CD4-positive, alpha-beta T cell treated with Interferon gamma for 1 hour (primary cell): ENCODE measurements around the gene KCNMA1.

ENCODE experiments used
- DNase-seq: peaks from one replicate; pipeline ENCODE4 v3.0.0-alpha.2; 2020

KCNMA1 gene

DNA sequence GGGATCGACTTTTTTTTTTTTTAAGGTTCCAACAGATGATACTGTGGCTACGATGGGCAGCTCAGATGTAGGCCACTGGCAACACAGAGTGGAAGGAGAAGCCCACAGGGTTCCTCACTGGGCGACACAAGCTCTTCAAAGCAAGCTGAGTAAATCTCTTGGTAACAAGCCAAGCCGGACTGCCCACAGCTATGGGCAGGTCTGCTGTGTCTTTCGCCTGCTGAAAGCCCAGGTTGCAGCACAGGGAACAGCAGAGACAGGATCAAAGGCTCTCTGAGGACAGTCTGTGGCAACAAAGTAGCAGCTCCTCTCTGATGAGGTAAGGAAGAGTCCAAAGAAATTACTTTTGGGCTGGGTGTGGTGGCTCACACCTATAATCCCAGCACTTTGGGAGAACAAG lies 83.6 kb downstream of the KCNMA1 start:
- no peak for DNase-seq

DNA sequence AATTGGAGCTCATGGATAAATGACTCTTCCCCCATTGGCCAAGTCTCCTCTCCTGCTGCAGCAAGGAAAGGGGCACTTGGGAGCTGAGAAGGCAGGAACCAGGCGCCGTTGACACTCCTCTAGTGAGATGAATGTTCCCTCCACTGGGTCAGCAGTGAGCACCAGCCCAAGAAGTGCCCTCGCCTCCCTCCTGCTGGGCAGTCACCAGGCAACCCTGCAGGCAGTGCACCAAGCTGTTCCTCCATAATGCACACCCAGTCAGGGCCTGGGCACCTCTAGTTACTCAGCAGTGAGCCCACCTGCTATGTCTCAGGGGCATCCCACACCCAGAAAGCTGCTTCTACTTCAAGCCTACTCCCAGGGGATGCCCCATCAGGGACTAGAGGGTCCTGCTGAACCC lies 84.3 kb downstream of the KCNMA1 start:
- no peak for DNase-seq

DNA sequence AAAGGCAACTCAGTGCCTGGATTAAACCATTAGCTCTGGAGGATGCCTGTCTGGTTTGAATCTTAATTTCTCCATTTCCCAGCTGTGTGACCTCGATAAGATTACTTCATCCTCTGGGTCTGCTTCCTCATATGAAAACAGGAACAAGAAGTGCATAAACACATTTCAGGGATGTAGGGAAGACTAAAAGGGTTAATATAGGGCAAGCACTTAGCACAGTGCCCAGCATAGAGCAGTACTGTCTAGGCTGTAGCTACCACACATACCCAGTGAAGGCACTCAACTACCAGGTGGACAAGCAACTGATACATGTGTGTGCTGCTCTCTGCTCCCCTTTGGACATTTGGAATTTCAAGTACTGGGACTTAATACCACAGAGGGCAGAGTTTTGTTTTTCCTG lies 85.4 kb downstream of the KCNMA1 start:
- DNase-seq: no peak

DNA sequence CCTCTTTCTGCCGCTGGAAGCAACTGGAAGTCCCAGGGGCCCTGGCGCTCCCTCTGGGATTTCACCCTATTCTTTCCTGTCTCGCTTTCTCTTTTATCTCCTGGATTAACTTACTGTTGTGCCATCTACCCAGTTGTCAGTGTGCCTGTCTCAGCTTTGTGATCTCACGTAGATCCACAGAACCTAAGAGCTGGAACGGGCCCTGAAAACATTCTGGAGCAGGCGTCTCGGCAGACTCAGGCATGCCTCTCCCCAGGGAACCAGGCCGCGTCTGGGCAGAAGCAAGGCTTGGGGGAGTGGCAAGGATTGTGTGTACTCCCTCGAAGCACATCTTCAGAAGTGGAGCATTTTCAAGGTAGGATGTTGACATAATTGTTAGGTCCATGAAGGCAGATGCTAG lies 87.2 kb downstream of the KCNMA1 start:
- DNase-seq: no peak

DNA sequence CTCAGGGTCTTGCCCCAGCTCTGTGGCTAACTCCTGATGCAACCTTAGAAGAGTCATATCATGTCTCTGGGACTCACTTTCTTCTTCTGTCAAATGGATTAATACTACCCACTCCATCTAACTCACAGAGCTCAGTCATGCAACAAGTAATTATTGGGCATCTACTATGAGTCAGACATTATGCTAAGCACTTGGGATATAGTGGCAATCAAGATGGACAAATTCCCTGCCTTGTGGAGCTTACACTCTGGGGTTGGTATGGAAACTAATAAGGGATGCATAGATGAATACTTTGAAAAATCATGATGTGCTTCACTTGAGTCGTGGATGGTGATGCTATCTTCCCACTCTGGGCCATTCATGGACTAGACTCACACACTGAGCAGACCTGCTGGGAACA lies 88.9 kb downstream of the KCNMA1 start:
- DNase-seq: no peak

DNA sequence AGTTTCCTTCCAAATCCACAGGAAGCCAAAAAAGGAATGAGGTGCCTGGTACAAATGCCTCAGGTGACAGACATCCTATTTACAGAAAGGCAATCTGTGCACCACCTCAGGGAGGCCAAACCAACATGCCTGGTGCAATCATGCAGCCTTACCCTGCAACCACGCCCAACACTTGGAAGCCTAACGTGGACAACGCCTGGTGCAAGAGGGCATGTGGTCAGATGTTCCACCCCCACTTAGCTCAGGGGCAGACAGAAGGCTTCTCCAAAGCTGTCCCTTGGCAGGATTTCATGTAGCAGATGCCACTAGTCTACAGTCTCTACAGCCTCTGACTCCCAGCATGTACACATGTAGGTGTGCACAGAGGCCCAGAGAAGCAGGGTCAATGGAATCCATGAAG lies 89.5 kb downstream of the KCNMA1 start:
- DNase-seq: no peak

DNA sequence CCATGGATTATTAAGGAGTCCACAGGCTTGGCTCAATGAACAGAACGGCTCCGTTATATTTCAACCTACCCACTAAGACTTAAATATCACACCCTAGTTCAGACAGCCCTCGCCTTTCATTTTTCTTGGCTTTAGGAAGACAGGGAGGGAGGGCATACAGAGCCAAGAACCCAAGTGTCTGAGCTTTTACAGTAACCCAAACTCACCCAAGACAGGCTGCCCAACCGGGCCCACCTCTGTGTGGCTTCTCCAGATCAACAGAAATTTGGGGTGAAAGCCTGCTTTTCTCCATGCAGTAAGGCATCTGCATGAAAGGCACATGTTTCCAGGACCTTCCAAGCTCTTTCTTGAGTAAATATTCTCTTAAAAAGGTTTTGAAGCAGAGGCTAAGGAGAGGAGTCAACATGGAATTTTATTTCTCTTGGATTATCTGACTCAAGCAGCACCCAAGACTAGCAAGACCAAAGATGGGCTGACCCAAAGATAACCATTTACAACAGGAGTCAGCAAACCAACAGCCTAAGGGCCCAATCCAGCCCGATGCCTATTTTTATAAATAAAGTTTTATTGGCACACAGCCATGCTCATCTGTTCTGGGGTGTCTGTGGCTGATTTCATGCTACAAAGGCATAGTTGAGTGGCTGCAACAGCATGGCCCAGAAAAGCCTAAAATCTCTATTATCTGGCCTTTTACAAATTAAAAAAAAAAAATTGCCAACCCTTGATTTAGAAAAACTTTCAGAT lies 90.1 kb downstream of the KCNMA1 start:
- no peak for DNase-seq

DNA sequence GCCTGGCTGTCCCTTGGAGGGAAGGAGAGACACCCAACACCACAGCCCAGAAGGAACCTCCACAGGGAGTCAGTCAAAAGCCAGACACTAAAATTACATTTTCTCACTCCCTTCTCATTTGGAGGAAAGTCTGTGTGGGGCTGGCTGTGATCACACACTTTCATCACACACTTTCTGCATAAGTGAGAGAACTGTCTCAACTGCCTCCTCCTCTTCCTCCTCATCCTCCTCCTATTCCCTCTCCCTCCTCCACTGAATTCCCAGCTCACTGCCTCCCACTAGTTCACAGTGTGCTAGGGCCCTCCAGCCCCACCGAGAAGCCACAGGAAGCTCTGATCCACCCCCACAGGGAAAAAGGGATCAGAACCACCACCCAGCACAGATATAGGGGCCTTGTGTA lies 91.6 kb downstream of the KCNMA1 start:
- no peak for DNase-seq

DNA sequence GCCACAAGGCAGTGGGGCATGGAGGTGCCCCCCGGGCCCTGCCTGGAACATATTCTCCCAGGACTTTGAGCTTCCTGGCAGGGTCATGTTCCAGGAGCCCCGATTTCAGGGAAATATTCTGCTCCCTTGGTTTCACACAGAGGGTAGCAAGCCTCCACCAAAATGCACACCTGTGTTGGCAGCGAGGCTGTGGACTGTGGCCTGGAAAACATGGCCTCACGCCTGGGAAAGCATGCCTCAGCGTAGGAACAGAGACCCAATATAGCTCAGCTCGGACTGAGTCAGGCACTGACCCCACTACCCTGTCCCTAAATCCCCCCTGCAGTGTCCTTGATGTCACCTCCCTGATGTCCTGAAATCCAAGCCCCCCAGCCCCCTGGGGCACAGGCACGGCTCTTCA lies 92.0 kb downstream of the KCNMA1 start:
- DNase-seq: no peak

DNA sequence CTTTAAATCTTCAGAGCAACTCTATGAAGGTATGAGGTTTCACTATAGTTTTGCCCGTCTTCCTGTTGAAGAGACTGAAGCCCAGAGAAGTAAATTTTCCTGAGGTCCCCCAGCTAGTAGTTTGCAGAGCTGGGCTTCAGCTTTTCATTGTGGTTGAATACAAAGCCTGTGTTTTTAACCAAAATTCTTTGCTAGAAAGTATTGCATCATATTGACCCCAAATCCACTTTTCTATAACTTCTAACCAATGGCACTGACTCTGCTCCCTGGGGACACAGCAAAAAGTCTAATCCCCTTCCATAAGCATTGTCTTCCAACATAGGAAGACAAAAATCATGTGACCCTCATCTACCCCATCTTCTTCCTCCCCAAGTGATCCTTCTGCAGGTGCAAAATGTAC lies 93.0 kb downstream of the KCNMA1 start:
- DNase-seq: no peak

DNA sequence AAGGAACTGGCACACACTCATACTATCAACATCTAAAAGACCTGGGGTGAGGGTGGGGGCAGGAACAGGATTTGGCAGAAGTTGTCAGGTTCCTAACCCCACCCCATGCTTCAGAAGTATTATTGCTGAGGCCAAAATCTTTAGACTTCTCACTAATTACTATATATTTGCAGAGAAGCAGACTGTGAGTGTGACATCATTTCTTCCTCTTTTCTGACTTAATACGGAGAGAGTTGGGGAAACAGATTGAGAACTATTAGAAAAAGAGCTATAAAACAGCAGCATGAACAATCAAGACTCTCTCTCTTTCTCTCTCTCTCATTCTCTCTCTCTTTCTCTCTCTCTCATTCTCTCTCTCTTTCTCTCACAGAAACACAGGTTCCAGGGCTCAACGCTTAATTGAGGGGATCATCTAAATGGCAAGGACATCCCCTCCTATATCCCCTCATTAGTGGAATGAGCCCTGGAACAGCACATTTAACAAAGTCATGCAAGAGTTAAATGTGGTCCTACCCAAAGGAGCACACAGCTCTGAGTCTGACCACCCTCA lies 94.8 kb downstream of the KCNMA1 start:
- no peak for DNase-seq

DNA sequence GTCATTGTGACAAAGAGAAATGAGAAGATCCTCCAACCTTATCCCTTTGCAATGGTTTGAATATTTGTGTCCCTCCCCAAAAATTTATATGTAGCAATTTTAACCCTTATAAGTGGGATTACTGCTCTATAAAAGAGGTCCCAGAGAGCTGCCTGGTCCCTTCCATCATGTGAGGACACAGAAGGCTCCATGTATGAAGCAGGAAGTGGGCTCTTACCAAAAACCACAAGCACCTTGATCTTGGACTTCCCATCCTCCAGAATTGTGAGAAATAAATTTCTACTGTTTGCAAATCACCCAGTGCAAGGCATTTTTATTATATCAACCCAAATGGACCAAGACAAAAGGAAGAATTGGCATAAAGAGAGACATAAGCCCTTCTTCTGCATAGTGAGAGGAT lies 95.7 kb downstream of the KCNMA1 start:
- no peak for DNase-seq

DNA sequence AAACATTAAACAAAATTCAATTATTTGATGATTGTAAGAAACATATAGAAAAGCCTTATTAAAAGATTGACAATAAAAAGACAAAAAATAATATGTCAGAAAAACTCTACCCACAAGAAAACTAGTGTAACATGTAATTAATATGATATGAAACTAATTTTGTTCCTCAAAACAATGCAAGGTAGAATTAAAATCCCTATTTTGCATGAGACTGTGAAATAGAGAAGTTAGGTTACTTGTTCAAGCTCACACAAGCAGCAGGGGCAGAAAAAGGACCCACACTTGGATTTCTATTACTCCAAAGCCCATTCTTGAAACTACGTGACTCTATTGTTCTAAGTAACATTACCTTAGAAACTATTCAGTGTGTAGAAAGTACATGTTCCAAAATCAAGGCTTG lies 96.4 kb downstream of the KCNMA1 start:
- no peak for DNase-seq

DNA sequence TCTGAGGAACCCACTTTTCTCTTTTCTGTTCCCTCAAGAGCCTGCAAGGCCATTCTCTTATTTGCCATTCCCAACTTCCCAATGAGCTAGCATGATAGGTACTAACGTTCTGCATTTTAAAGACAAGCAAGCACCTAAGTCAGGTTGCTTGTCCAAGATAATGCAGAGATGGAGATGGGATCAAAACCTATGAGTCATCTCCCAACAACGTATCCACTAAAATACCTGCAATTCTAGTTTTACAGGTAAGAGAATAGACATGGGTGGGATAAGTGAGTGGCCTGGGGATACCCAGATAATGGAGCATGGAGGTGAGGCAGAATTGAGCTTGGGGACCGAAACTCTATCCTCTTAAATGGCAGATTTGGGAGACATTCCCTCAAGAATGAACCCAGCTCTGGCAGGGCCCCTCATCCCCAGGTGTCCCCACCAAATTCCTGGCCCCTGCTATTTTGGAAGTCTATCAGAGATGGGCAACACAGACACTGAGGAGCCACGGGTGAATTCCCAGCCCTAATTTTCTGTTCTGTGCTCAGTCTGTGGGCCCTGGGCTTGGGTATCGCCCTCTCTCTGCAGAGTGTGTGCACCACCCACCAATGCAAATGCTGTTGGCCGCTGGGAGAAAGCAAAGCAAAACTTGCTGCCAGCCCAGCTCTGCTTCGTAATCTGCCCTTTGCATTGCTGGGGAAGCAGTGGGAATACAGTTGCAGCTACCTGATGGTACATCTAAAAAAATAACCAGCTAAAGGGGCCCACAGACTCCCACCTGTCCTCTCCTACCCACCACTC lies 98.3 kb downstream of the KCNMA1 start:
- no peak for DNase-seq

DNA sequence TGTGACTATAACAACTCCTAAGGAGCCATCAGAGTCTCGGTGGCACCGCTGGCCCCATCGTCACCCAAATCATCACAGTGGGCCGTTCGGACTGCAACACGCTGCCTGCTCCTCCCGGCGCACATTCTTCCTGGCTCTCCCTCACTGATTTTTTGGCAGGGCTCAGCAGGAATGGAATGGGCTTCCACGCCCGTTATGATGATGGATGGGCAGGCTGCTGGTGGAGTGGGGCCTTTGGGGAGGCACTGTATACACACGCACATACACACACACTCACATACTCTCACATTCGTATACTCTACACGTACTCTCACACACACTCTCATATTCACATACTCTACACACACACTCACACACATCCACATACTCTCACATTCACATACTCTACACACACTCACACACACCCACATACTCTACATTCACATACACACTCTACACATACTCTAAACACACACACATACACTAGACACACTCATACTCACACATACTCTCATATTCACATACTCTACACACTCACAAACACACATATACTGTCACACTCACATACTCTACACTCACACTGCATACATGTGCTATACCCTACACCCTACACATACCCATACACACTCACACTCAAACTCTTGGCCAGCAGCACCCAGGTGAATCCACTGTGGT lies 99.8 kb downstream of the KCNMA1 start:
- DNase-seq: no peak

DNA sequence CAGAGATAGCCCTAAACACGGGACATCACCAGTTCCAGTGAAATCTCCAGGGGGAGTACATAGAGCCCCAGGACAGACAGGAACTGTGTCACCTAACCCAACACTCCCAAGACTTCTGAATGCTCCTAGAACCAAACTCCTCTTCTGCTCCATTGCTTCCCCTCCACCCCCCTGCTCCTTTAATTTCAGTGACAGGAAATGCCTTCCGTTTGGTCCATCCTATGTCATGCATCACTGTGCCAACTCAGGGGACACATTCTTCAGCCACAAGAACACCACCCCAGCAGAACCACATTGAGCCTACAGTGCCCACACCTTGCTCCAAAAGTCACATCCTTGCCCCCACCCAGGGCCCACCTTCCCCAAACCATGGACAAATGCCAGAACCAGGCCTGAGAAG lies 100.5 kb downstream of the KCNMA1 start:
- no peak for DNase-seq

DNA sequence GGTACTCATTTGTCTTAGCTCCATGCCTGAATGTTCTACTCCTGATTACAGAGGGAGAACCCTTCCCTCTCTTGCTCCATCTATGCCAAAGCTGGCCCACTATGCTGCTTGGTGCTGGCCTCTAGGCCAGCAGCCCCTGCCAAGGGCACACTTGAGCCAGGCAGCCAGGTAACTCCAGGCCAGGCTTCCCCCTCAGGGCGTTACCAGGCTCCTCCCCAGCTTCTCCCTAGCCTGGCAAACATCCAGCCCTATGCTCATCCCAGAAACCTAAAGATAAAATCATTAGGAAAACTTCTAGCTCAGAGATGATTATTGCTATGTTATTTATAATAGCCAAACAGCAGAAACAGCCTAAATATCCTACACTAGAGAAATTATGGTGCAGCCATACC lies 103.7 kb downstream of the KCNMA1 start:
- no peak for DNase-seq

DNA sequence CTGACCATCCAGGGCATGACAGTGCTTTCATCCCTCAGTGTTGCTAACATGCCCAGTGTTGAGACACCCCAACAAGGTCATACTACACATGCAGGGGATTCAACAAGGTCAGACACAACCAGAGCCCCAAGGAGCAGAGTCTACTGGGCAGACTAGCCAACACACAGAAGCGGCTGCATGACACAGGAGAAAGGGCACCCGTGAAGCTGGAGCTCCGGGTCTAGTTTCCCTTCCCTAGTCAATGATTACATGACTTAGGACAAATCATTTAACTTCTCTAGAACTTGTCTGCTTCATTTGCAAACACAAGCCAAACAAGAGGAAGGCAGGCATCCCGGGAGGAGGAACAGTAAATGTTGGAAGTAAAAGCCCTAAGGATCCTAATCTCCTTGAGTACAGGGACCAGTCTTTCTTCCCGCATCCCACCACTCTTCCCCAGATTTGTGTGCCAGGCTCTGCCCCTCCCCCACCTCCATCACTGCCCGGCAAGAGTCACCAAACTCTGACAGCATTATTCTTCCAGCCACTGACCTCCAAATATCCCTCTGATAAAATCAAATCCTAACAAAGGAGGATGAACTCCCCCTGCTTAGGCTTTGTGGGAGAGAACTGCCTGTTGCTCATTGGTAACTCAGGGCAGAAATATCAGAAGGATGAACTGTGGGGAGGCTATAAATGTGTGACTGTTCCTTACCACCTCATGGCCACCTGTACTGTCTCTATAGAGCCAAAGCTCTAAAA lies 104.3 kb downstream of the KCNMA1 start:
- no peak for DNase-seq

DNA sequence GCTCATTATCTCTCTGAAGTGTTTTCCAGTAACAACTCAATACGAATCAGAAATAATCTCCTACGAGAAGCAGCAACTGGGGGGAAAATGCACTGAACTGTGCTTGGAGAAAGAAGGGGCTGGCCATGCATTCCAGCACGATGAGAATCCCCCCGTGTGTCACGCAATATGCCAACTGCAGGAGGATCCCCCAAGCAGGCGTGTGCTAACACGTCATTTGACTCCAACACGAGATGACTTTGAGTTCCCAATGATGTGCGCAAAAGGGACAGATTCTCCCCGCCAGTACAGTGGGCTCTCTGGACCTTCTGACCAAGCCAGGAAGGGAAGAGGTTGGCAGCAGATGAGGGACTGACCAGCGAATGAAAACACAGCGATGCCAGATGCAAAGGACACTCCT lies 105.5 kb downstream of the KCNMA1 start:
- DNase-seq: no peak

DNA sequence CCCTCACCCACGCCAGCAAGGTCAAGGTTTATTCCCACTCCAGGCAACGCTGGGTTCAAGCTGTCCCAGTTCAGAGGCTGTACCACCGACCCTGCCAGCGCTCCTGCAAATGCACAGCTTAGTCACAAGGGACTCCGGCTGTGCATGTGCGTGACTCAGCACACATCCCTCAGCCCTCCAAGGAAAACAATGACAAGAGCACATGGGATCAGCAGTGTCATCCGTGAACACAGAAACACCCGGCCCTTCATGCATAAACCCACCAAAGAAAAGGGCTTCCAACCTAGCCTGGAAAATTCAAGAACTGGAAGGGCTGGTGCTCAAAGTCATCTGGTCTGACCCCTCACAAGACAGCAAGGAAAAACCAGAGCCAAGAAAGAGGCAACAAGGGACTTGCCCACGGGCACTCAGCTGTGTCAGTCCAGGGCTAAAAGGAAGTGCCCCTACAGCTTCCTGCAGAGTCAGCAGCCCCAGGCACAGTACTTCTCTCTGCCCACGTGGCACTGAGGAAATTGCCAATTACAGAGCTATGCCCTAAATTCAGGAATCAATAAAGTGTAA lies 106.1 kb downstream of the KCNMA1 start:
- no peak for DNase-seq

DNA sequence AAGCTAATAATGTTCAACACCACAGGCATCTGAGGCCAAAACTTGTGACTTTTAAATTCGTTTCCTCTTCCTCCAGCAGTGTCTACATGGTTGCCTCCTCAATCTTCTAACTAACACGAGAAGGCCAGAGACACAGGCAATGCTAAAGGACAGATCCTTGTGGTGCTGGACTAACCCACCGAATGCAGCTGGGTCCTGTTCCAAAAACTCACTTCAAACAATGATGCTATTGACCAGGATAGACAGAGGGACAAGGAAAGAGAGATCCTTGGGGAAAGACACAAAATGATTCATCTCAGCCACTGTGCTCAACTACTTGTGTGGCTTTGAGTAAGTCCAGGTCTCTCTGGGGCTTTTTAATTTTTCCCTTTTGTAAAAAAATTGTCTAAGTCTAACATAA lies 107.6 kb downstream of the KCNMA1 start:
- DNase-seq: no peak

DNA sequence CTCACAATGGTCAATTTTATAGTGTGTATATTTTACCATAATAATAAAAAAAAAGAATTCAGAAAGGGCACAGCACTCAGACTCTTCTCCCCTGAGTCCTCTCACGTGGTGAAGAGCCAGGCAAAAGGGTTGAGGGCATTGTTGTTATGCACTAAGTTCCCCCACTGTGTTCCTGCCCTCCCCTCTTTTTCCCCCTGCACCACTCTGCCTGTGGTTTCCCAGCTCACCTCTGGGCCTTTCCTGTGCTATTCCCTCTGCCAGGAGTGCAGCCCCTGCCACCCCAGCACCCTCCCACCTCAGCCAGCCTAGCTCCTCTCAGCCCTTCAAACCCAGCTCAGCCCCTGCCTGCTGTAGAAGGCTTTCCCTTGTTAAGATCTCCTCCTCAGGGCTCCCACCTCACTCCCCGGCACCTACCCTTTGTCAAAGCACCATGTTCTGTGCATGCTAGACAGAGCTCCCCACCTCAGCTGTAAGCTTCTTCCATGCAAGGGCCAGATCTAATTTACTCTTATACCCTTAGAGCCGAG lies 108.5 kb downstream of the KCNMA1 start:
- DNase-seq: no peak

DNA sequence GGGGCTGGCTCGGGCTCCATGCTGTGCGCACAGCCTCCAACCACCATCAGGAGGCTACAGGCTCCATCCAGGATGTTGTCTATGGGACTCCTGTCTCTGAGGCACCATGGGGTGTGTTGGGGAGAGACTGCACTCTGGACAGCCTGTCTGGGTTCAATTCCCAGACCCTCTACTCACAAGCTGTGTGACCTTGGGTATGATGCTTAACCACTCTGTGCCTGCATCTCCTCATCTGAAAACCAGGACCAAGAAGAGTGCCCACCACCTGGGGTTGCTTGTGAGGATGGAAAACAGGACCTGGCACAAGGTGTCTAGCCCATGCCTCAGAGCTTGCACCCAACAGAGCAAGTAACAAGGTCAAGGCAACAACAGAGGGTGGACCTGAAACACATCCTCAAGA lies 109.8 kb downstream of the KCNMA1 start:
- no peak for DNase-seq
